OCI-LY7 (cell line): ENCODE measurements around the gene TWIST2. TPM values are rescaled to one million over a fixed set of nuclear protein-coding genes. Genes with fewer than 3 reads are reported as not detected.

Source experiments
- BruUV-seq: library from RNA; stranded (reverse); fragments of 400-500 nt; replicated peaks from 2 replicates; lab custom pipeline; 2021; lab: Mats Ljungman, UMichigan
- CTCF ChIA-PET: fragments of 300-600 bp; sonication (Branson Sonifier 250); formaldehyde crosslinking; loops from one replicate; lab custom pipeline; 2022; ENCODE audit warnings: antibody characterized with exemption; ENCODE audit not compliant: unreplicated experiment; lab: Charles Lee
- POLR2A ChIA-PET: fragments of 300-600 bp; sonication (Branson Sonifier 250); formaldehyde crosslinking; loops from one replicate; lab custom pipeline; 2022; ENCODE audit warnings: antibody characterized with exemption; lab: Charles Lee
- DNase-seq: peaks from one replicate; pipeline ENCODE4 v3.0.0-alpha.2; 2015; ENCODE audit warnings: low spot score
- H2AFZ ChIP-seq: fragments of 200-600 bp; sonication (generic), shearing (Covaris generic); 2 replicates; pipeline ENCODE4 v1.6.1; 2014; ENCODE audit warnings: mild to moderate bottlenecking, antibody characterized with exemption, low read length, moderate library complexity
- H3K27ac ChIP-seq: fragments of 200-600 bp; sonication (generic); 2 replicates; pipeline ENCODE4 v1.5.1; 2014; ENCODE audit warnings: mixed run types, low read depth, mild to moderate bottlenecking, moderate library complexity, low read length, inconsistent platforms; ENCODE audit not compliant: poor library complexity, severe bottlenecking
- H3K36me3 ChIP-seq: fragments of 200-600 bp; sonication (generic); 2 replicates; pipeline ENCODE4 v1.6.1; 2014; ENCODE audit warnings: mild to moderate bottlenecking, antibody characterized with exemption, low read length, moderate library complexity, mixed read lengths; ENCODE audit not compliant: insufficient read depth
- H3K4me1 ChIP-seq: fragments of 200-600 bp; sonication (generic); 2 replicates; pipeline ENCODE4 v1.5.1; 2014; ENCODE audit warnings: mild to moderate bottlenecking, low read length; ENCODE audit not compliant: insufficient read depth, poor library complexity, severe bottlenecking
- H3K4me2 ChIP-seq: fragments of 200-600 bp; sonication (generic); 2 replicates; pipeline ENCODE4 v1.6.1; 2014; ENCODE audit warnings: mild to moderate bottlenecking, low read length
- H3K4me3 ChIP-seq: fragments of 200-600 bp; sonication (generic); 2 replicates; pipeline ENCODE4 v1.5.1; 2014; ENCODE audit warnings: mild to moderate bottlenecking, low read depth, low read length; ENCODE audit not compliant: poor library complexity, severe bottlenecking
- H3K79me2 ChIP-seq: fragments of 200-600 bp; sonication (generic); 2 replicates; pipeline ENCODE4 v1.6.1; 2016; ENCODE audit warnings: low read depth, mild to moderate bottlenecking, low read length, moderate library complexity, mixed read lengths; ENCODE audit not compliant: insufficient read depth
- H3K9me2 ChIP-seq: fragments of 200-600 bp; sonication (generic); 2 replicates; pipeline ENCODE4 v1.6.1; 2016; ENCODE audit warnings: mild to moderate bottlenecking, low read length, mixed read lengths; ENCODE audit not compliant: insufficient read depth
- H3K9me3 ChIP-seq: fragments of 200-600 bp; sonication (generic); 2 replicates; pipeline ENCODE4 v1.6.1; 2014; ENCODE audit warnings: mild to moderate bottlenecking, mixed run types, low read length, mixed read lengths
- H4K20me1 ChIP-seq: fragments of 200-600 bp; sonication (generic); 2 replicates; pipeline ENCODE4 v1.6.1; 2014; ENCODE audit warnings: mild to moderate bottlenecking, antibody characterized with exemption, low read length, moderate library complexity, mixed read lengths; ENCODE audit not compliant: insufficient read depth
- EZH2phosphoT487 ChIP-seq: fragments of 200-600 bp; sonication (generic); IDR thresholded peaks from 2 replicates; pipeline ENCODE4 v1.6.1; 2018; ENCODE audit warnings: low read depth, borderline replicate concordance, mild to moderate bottlenecking, mixed run types, antibody characterized with exemption, low read length, moderate library complexity, mixed read lengths
- intact Hi-C: fragments of 100-400 bp; cut with micrococcal nuclease; formaldehyde crosslinking; loops from one replicate; pipeline ENCODE4 v1.10.0; 2022; ENCODE audit not compliant: unreplicated experiment
- total RNA-seq, 2 experiments: library from RNA; depleted of rRNA in 1 of 2; stranded (reverse); fragments of >200 nt in 1 of 2; shearing (Covaris generic) in 1 of 2; gene quantifications; 2 replicates each; pipeline ENCODE4 v1.2.3, GENCODE V29; 2014 to 2022
- TF ChIP-seq, protein P1 (sequence below): fragments of 200-600 bp; sonication (generic); conservative IDR thresholded peaks from 2 replicates; pipeline ENCODE4 v1.5.1; 2014; ENCODE audit warnings: mild to moderate bottlenecking, antibody characterized with exemption, low read length, moderate library complexity, mixed read lengths

The TWIST2 gene
- total RNA-seq, 2 experiments from 2014 or later: not detected

GRCh38 chr2:238906254-238906935, 58.5 kb downstream of the TWIST2 start:
- Histone ChIP-seq H3K4me2 (no peak overlapping the region), H2AFZ (no peak overlapping the region), H3K36me3 (no peaks in the 10 kb centered on the region), H3K27ac (no peak overlapping the region), H3K79me2 (no peaks in the 10 kb centered on the region), H3K9me2 (no peaks in the 10 kb centered on the region), H3K4me3 (no peak overlapping the region), H3K4me1 (no peaks in the 10 kb centered on the region), H4K20me1 (no peaks in the 10 kb centered on the region), H3K9me3 (peaks cover 8% of the 10 kb centered on the region)
- intact Hi-C loops: no loop called here
- ChIA-PET CTCF (no interaction called here), POLR2A (no interaction called here)
- no peak for DNase-seq
- no peak for TF ChIP-seq EZH2phosphoT487
- TF ChIP-seq, protein P1, sequence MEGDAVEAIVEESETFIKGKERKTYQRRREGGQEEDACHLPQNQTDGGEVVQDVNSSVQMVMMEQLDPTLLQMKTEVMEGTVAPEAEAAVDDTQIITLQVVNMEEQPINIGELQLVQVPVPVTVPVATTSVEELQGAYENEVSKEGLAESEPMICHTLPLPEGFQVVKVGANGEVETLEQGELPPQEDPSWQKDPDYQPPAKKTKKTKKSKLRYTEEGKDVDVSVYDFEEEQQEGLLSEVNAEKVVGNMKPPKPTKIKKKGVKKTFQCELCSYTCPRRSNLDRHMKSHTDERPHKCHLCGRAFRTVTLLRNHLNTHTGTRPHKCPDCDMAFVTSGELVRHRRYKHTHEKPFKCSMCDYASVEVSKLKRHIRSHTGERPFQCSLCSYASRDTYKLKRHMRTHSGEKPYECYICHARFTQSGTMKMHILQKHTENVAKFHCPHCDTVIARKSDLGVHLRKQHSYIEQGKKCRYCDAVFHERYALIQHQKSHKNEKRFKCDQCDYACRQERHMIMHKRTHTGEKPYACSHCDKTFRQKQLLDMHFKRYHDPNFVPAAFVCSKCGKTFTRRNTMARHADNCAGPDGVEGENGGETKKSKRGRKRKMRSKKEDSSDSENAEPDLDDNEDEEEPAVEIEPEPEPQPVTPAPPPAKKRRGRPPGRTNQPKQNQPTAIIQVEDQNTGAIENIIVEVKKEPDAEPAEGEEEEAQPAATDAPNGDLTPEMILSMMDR: no peak
- no TSS peak for BruUV-seq

DNA sequence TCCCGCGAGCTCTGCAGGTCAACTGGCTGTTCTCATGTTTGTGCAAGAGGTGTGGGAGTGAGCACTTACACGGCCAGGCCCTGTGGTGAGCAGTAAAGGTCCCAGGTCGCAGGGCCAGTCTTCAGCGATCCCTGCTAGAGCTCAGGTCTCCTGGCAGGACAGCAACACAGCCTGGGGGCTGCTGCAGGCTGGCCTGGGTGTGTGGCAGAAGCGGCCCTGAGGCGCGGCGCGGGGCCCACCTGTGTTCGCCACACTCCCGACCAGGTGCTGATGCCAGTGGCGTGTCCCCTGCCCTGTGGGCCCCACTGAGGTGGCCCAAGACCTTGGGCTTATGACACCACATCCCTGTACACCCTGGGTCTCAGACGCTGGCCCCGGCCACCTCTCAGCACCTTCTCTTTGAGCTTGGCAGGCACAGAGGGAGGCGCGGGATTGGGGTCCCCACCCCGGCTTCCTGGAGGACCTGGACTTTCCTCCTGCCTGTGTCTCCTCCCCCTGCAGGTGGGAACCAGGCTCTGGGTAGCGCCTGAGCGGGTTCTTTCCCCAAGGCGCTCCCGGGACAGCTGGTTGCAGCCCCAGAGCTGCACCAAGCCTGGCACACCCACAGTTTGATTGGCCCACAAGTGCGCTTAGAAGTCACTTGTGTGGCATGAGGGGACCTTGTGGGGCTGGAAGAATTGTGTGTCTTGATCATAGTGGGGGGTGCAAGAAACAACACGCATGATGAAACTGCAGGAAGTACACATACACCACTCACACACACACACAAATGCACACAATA, 59.2 kb downstream of the TWIST2 start:
- Histone ChIP-seq H4K20me1 (no peaks in the 10 kb centered on the region), H3K9me3 (peaks cover 8% of the 10 kb centered on the region), H3K9me2 (no peaks in the 10 kb centered on the region), H3K4me2 (no peak overlapping the region), H3K79me2 (no peaks in the 10 kb centered on the region), H3K36me3 (no peaks in the 10 kb centered on the region), H3K27ac (no peak overlapping the region), H3K4me1 (no peaks in the 10 kb centered on the region), H3K4me3 (no peak overlapping the region), H2AFZ (no peak overlapping the region)
- ChIA-PET POLR2A (no interaction called here), CTCF (no interaction called here)
- no peak for DNase-seq
- intact Hi-C loops: no loop called here
- no TSS peak for BruUV-seq
- TF ChIP-seq, protein P1: no peak
- TF ChIP-seq EZH2phosphoT487: no peak

- ChIA-PET POLR2A (no interaction called here), CTCF (no interaction called here)
- no peak overlapping the region for H2AFZ ChIP-seq
- no peaks in the 10 kb centered on the region for H4K20me1 ChIP-seq
- intact Hi-C loops: no loop called here
- no peak for DNase-seq
- H3K36me3 ChIP-seq: no peaks in the 10 kb centered on the region
- H3K4me2 ChIP-seq: no peak overlapping the region
- H3K9me2 ChIP-seq: no peaks in the 10 kb centered on the region
- peaks cover 8% of the 10 kb centered on the region for H3K9me3 ChIP-seq
- TF ChIP-seq, protein P1: no peak
- no peak for TF ChIP-seq EZH2phosphoT487
- H3K79me2 ChIP-seq: no peaks in the 10 kb centered on the region
- BruUV-seq: no TSS peak
- H3K4me3 ChIP-seq: no peak overlapping the region
- H3K27ac ChIP-seq: no peak overlapping the region
- H3K4me1 ChIP-seq: no peaks in the 10 kb centered on the region
These were observed 59.9 kb downstream of the TWIST2 start for GRCh38 chr2:238907717-238908173.
